Calu3 (cell line): ENCODE results near the gene RNF14. TPM values are rescaled to one million over a fixed set of nuclear protein-coding genes. Genes with fewer than 3 reads are reported as not detected.

Experiments used
- BruUV-seq: library from RNA; stranded (reverse); fragments of 400-500 nt; replicated peaks from 2 replicates; lab custom pipeline; 2021; lab: Mats Ljungman, UMichigan
- CTCF ChIA-PET: fragments of 300-600 bp; sonication (Branson Sonifier 250); formaldehyde crosslinking; loops from one replicate; lab custom pipeline; 2022; ENCODE audit warnings: antibody characterized with exemption; lab: Charles Lee
- DNase-seq: peaks from one replicate; pipeline ENCODE4 v3.0.0; 2022
- H3K27ac Mint-ChIP-seq: one replicate; pipeline ENCODE4 v1.8.0; 2022; ENCODE audit warnings: mixed read lengths; ENCODE audit not compliant: unreplicated experiment
- H3K27me3 Mint-ChIP-seq: one replicate; pipeline ENCODE4 v1.8.0; 2022; ENCODE audit warnings: mixed read lengths; ENCODE audit not compliant: unreplicated experiment
- H3K36me3 Mint-ChIP-seq: one replicate; pipeline ENCODE4 v1.8.0; 2022; ENCODE audit warnings: mild to moderate bottlenecking, moderate library complexity, mixed read lengths; ENCODE audit not compliant: insufficient read depth, unreplicated experiment
- H3K4me1 Mint-ChIP-seq: one replicate; pipeline ENCODE4 v1.8.0; 2022; ENCODE audit warnings: mild to moderate bottlenecking, low read depth, mixed read lengths; ENCODE audit not compliant: unreplicated experiment
- H3K4me3 Mint-ChIP-seq: one replicate; pipeline ENCODE4 v1.8.0; 2022; ENCODE audit warnings: mild to moderate bottlenecking, low read depth, moderate library complexity, mixed read lengths; ENCODE audit not compliant: unreplicated experiment
- H3K9me3 Mint-ChIP-seq: one replicate; pipeline ENCODE4 v1.8.0; 2022; ENCODE audit warnings: low read depth, mixed read lengths; ENCODE audit not compliant: unreplicated experiment
- CTCF ChIP-seq: fragments of 200-600 bp; IDR thresholded peaks from one replicate; pipeline ENCODE4 v1.8.0; 2022; ENCODE audit warnings: antibody characterized with exemption; ENCODE audit not compliant: unreplicated experiment
- intact Hi-C: fragments of 100-400 bp; cut with micrococcal nuclease; formaldehyde crosslinking; loops from one replicate; pipeline ENCODE4 v1.10.0; 2022; ENCODE audit not compliant: unreplicated experiment
- total RNA-seq: library from RNA; stranded (reverse); gene quantifications from 2 replicates; pipeline ENCODE4 v1.2.3, GENCODE V29; 2022

The RNF14 gene
- total RNA-seq, 1 experiment from 2014 or later: 32.2 TPM

- CTCF ChIA-PET: interaction anchor here (0.9 to 1.6 kb wide), 3 partner anchors 11 to 20 kb away, joined by 3 to 4 read pairs (median 4); no protein-coding TSS in a partner anchor
- intact Hi-C loops: no loop called here
- DNase-seq: no peak
- H3K9me3 Mint-ChIP-seq: no peaks in the 10 kb centered on the region
- no peaks in the 10 kb centered on the region for H3K36me3 Mint-ChIP-seq
- no peaks in the 10 kb centered on the region for H3K27me3 Mint-ChIP-seq
- H3K4me3 Mint-ChIP-seq: no peak overlapping the region
- no TSS peak for BruUV-seq
- no peak overlapping the region for H3K27ac Mint-ChIP-seq
- no peaks in the 10 kb centered on the region for H3K4me1 Mint-ChIP-seq
- no peak for TF ChIP-seq CTCF
Observed at GRCh38 chr5:141940695-141941271, 28.1 kb upstream of the RNF14 start.

- Mint-ChIP-seq H3K4me1 (no peaks in the 10 kb centered on the region), H3K4me3 (no peak overlapping the region), H3K9me3 (no peaks in the 10 kb centered on the region), H3K27me3 (no peaks in the 10 kb centered on the region), H3K27ac (no peak overlapping the region), H3K36me3 (no peaks in the 10 kb centered on the region)
- no peak for TF ChIP-seq CTCF
- no TSS peak for BruUV-seq
- DNase-seq: no peak
- intact Hi-C loops: no loop called here
- CTCF ChIA-PET: interaction anchor here (0.9 to 1.6 kb wide), 3 partner anchors 12 to 20 kb away, joined by 3 to 4 read pairs (median 4); no protein-coding TSS in a partner anchor
Observed at GRCh38 chr5:141941307-141941706, 27.6 kb upstream of the RNF14 start.

GRCh38 chr5:141941779-141942178 lies 27.1 kb upstream of the RNF14 start:
- Mint-ChIP-seq H3K27me3 (no peaks in the 10 kb centered on the region), H3K36me3 (no peaks in the 10 kb centered on the region), H3K9me3 (no peaks in the 10 kb centered on the region), H3K27ac (no peak overlapping the region), H3K4me1 (no peaks in the 10 kb centered on the region), H3K4me3 (no peak overlapping the region)
- TF ChIP-seq CTCF: no peak
- BruUV-seq: no TSS peak
- CTCF ChIA-PET: interaction anchor here (0.9 to 1.6 kb wide), 3 partner anchors 12 to 19 kb away, joined by 3 to 4 read pairs (median 3); partner anchors contain the start of gene DELE1
- DNase-seq: no peak
- intact Hi-C loops: no loop called here

- Mint-ChIP-seq H3K4me3 (no peak overlapping the region), H3K27ac (no peak overlapping the region), H3K36me3 (no peaks in the 10 kb centered on the region), H3K9me3 (no peaks in the 10 kb centered on the region), H3K27me3 (no peaks in the 10 kb centered on the region), H3K4me1 (no peaks in the 10 kb centered on the region)
- TF ChIP-seq CTCF: no peak
- intact Hi-C loops: no loop called here
- DNase-seq: no peak
- BruUV-seq: no TSS peak
- CTCF ChIA-PET: interaction anchor here (0.9 to 1.6 kb wide), 2 partner anchors 13 to 19 kb away, joined by 3 read pairs; partner anchors contain the start of gene DELE1
Observed at GRCh38 chr5:141942185-141942857, 26.6 kb upstream of the RNF14 start.
